ENCODE data around the gene CORO1C.

Gene CORO1C

DNA sequence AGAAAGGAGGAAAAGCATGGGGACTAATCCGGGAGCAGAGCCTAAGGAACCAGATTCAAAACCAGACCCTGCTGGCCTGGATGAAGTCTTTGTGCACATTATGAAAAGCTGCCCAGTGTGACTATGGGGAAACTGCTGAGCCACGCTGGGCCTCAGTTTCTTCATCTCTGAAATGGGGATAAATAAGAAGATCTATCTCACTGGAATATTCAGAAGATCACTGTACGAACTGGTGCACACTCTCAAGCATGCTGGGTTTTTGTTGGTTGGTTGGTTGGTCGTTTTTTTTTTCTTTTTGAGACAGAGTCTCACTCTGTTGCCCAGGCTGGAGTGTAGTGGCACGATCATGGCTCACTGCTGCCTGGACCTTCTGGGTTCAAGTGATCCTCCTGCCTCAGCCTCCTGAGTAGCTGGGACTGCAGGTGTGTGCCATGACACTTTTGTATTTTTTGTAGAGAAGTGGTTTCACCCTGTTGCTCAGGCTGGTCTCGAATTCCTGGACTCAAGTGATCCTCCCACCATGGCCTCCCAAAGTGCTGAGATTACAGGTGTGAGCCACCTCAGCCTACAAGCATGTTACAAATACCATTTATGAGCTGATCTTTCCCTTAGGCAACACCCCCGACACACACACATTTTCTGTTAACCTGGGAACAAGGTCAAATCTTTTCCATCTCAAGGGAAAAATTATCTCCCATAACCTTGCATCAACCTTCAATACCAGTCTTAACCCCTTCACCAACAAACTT is 33.4 kb upstream of the CORO1C start:
- no peak overlapping the region for H3K4me3 ChIP-seq (ENCODE audit: low read depth, low read length)
- DNase-seq (ENCODE audit: low read depth), result no peak
- TF ChIP-seq, protein P1, sequence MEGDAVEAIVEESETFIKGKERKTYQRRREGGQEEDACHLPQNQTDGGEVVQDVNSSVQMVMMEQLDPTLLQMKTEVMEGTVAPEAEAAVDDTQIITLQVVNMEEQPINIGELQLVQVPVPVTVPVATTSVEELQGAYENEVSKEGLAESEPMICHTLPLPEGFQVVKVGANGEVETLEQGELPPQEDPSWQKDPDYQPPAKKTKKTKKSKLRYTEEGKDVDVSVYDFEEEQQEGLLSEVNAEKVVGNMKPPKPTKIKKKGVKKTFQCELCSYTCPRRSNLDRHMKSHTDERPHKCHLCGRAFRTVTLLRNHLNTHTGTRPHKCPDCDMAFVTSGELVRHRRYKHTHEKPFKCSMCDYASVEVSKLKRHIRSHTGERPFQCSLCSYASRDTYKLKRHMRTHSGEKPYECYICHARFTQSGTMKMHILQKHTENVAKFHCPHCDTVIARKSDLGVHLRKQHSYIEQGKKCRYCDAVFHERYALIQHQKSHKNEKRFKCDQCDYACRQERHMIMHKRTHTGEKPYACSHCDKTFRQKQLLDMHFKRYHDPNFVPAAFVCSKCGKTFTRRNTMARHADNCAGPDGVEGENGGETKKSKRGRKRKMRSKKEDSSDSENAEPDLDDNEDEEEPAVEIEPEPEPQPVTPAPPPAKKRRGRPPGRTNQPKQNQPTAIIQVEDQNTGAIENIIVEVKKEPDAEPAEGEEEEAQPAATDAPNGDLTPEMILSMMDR (IDR thresholded peaks at IDR 0.05; ENCODE audit: low read depth, low read length, missing control alignments), result no peak

DNA sequence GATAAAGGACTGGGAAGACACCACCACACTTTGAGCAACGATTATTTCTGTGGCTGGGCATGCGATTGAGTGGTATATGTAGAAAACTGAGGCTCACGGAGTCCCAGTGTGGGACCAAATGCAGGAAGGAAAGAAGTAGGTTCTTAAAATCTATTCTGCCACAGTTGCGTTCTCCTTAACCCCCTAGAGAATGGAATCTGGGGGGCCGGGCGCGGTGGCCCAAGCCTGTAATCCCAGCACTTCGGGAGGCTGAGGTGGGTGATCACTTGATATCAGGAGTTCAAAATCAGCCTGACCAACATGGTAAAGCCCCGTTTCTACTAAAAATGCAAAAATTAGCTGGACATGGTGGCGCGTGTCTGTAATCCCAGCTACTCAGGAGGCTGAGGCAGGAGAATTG is 29.9 kb upstream of the CORO1C start:
- H3K4me3 ChIP-seq (ENCODE audit: low read depth, low read length), result no peak overlapping the region
- no peak for DNase-seq (ENCODE audit: low read depth)
- TF ChIP-seq, protein P1 (IDR thresholded peaks at IDR 0.05; ENCODE audit: low read depth, low read length, missing control alignments), result no peak

- H3K4me3 ChIP-seq (ENCODE audit: low read depth, low read length), result no peak overlapping the region
- TF ChIP-seq, protein P1 (IDR thresholded peaks at IDR 0.05; ENCODE audit: low read depth, low read length, missing control alignments), result no peak
- no peak for DNase-seq (ENCODE audit: low read depth)
Measured at GRCh38 chr12:108759924-108760323, 28.6 kb upstream of the CORO1C start.

DNA sequence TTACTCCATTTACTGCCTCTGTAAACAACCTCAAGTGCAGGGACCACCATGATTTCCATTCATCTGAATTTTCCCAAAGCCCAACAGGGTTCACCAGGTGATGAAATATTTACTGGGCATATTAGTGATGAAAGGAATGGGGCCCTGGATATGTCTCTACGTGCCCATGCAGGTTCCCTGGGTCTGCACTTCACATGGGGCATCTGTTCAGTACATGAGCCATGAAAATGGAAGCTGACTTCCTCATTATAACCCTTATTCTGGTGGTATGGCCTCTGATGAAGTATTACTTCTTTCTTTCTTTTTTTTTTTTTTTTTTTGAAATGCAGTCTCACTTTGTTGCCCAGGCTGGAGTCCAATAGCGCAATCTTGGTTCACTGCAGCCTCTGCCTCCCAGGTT is 26.5 kb upstream of the CORO1C start:
- TF ChIP-seq, protein P1 (IDR thresholded peaks at IDR 0.05; ENCODE audit: low read depth, low read length, missing control alignments), result no peak
- DNase-seq (ENCODE audit: low read depth), result no peak
- H3K4me3 ChIP-seq (ENCODE audit: low read depth, low read length), result no peak overlapping the region

DNA sequence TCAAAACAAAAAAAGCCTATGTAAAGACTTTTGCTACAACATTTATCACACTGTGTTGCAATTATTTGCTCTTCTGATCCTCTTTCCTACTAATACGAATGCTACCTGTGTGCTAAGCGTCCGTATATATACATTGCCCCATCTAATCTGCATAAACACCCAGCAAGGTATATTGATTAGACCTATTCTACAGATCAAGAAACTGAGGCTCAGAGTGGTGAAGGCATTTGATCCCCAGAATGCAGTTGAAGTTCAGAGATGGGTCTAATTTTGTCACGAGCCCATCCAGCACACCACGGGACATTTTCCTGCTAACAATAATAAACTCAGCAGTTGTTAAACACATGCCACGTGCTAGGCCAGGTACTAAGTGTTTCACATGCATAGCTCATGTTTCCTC is 25.1 kb upstream of the CORO1C start:
- TF ChIP-seq, protein P1 (IDR thresholded peaks at IDR 0.05; ENCODE audit: low read depth, low read length, missing control alignments), result no peak
- no peak for DNase-seq (ENCODE audit: low read depth)
- H3K4me3 ChIP-seq (ENCODE audit: low read depth, low read length), result no peak overlapping the region

GRCh38 chr12:108755481-108755880 is 24.2 kb upstream of the CORO1C start:
- TF ChIP-seq, protein P1 (IDR thresholded peaks at IDR 0.05; ENCODE audit: low read depth, low read length, missing control alignments), result no peak

DNA sequence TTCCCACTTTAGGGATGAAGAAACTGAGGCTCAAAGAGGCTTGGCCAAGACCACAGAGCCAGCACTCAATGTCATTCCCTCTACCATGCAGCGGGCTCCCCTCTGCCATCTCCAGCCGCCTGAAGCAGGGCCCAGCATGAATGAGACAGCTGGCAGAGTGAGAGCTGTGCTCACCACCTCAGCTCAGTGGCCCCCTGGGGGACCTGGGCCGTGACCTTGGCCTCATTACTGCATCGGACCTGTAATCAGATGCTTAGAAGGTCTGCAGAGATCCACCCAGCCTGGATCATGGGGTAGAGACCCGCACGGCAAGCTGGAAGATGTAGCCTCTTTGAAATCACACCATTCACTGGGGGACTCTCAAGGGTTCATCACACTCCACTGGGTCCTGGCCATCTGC is 22.7 kb upstream of the CORO1C start:
- DNase-seq (ENCODE audit: low read depth), result no peak
- TF ChIP-seq, protein P1 (IDR thresholded peaks at IDR 0.05; ENCODE audit: low read depth, low read length, missing control alignments), result no peak

More at GRCh38 chr12:108755481-108755880, 24.2 kb upstream of the CORO1C start:
- DNase-seq (ENCODE audit: low read depth), result no peak
- no peak overlapping the region for H3K4me3 ChIP-seq (ENCODE audit: low read depth, low read length)

More for the DNA sequence above, 22.7 kb upstream of the CORO1C start:
- H3K4me3 ChIP-seq (ENCODE audit: low read depth, low read length), result no peak overlapping the region
